ENCODE measurements around the gene CA10.

Gene CA10

GRCh38 chr17:51646539-51646938, 512.0 kb downstream of the CA10 start:
- DNase-seq (ENCODE audit: low spot score), result no peak

GRCh38 chr17:51645056-51645455, 513.5 kb downstream of the CA10 start:
- no peak for DNase-seq (ENCODE audit: low spot score)

DNA sequence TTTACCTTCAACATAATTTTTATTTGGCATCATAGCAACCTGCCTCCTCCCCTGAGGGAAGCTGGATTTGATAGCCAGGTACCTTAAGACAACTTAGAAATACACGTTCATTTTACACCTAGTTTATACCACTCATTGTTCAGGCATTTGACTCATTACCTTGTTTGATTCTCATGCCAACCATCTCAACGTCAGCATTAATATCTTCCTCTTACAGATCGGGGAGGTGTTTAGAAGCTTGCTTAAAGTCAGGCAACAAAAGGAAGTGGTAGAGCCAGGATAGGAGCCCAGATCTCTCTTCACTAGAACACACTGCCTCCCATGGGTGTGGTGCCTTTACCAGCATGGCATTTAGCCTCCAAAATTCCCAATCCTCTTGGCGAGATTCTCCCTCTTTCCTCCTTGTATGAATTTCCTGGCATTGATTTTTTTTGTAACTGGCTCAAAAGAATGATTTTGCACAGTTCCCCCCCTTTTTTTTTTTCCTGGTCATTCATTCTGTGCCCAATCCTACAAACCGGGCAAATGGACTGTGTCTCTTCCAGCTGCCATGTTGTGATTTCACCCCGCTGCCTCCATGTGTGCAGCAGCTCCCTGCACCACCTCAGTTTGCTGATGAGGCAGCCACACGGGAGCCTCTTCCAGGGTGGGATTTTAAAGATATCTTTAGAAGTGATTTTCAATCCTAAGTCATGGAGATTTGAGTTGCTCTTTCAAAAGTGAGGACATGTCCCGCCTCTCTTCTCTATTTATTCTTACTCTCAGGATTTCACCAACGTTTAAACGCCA, 514.6 kb downstream of the CA10 start:
- no peak for DNase-seq (ENCODE audit: low spot score)

GRCh38 chr17:51642029-51642428, 516.5 kb downstream of the CA10 start:
- DNase-seq (ENCODE audit: low spot score), result no peak

DNA sequence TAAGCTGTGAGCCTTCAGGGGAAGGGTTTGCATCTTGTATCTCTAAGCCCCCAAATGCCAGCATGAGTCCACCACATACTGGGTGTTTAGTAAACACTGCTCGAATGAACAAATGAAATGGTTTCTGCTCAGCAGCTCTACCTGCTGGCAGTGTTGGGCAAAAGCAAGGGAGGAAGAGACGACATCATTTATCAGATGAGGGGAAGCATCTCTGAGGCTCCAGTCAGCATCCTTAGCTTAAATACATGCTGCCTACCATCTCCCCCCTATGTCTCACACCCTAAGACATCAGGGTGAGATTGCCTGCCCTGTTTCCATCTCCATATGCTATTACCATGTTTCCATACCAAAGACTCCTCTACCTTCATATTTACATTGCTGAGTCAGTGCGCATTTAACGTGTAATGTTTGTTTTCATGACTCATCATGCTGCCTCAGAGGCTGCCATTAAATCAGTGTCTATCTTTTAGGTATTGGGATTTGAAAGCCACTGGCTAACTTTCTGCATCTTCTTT, 518.3 kb downstream of the CA10 start:
- DNase-seq (ENCODE audit: low spot score), result peak; percentile 58

DNA sequence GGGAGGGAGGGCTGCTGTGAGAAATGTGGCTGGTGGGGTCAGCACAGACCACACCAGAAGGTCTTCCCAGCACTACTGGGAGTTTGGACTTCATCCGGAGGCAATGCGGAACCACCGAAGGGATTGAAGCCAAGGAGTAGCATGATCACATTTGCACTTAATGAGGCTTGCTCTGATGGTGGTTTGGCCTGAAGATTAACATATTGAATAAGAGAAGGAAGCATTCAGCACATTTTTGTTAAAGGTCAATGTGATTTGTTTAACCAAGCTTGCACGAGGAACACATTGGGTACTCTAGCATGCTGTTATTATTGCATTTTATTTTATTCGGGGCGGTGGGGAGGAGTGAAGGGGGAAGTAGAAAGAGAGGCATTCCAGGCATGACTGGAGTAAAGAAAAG, 519.5 kb downstream of the CA10 start:
- no peak for DNase-seq (ENCODE audit: low spot score)

DNA sequence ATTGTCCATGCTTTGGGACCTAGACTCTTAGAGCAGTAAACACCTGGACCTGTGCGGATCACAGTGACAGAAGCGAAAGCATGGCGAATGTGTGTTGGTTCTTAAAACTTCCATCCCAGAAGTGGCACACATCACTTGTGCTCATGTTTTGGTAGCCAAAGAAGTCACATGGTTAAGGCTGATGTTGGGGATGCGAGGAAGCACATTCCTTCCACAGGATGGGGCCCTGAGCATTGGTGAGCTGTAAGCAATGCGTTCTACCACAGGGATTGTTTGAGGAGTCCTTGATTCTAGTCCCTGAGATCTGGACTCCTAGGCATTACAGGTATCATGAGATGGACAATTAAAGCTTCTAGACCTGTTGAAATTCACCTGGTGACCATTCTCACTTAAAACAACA, 522.2 kb downstream of the CA10 start:
- DNase-seq (ENCODE audit: low spot score), result peak; percentile 42

GRCh38 chr17:51630101-51630671, 528.3 kb downstream of the CA10 start:
- no peak for DNase-seq (ENCODE audit: low spot score)

GRCh38 chr17:51629232-51629631, 529.3 kb downstream of the CA10 start:
- no peak for DNase-seq (ENCODE audit: low spot score)

DNA sequence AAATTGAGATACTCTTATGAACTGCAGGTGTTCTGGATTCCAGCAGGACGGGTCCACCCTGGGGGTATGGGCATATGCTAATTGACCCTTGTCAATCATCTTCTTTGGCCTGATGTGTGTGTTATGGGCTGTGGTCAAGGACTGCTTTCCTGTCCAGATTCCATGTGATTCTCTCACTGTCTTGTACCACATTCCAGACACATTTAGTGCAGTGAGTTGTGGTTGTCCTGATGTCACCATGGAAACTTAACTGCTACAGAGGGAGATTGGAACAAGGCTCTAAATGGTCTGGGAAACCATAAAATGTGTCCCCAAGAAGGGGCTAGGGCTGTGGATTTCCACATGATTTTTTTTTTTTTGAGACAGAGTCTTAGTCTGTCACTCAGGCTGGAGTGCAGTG, 530.7 kb downstream of the CA10 start:
- no peak for DNase-seq (ENCODE audit: low spot score)

DNA sequence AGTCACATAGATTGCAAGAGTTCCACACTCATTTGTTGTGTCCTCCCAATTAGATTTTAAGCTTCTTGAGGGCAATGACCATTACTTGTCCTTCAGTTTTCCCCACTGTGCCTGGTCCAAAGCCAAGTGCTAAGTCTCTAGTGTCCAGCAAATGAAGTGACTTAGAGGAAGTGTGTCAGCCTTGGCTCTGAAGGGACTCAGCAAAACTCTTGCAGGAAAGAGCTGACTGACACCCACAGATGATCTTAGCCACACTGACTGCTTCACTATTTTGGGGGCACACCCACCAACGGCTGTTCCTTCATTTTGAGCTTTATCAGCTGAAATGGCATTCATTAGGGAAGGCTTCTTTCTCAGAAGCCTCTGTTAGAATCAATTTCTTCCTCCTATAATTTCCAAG, 540.0 kb downstream of the CA10 start:
- no peak for DNase-seq (ENCODE audit: low spot score)

- DNase-seq (ENCODE audit: low spot score), result no peak
Observed at GRCh38 chr17:51617986-51618385, 540.5 kb downstream of the CA10 start.

DNA sequence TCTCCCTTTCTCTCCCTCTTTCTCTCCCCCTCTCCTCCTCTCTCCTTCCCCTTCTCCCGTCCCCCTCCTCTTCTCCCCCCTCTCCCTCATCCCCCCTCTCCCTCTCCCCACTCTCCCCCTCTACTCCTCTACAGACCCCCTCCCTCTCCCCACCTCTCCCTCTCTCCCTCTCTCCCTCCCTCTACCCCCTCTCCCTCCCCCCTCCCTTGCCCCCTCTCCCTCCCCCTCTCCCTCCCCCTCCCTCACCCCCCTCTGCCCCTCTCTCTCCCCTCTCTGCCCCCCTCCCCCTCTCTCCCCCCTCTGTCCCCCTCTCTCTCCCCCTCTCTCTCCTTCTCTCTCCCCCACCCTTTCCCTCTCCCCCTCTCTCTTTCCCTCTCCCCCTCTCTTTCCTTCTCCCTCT, 545.3 kb downstream of the CA10 start:
- no peak for DNase-seq (ENCODE audit: low spot score)

- no peak for DNase-seq (ENCODE audit: low spot score)
Observed at GRCh38 chr17:51612692-51613091, 545.8 kb downstream of the CA10 start.

- no peak for DNase-seq (ENCODE audit: low spot score)
Observed at GRCh38 chr17:51611585-51611984, 546.9 kb downstream of the CA10 start.

DNA sequence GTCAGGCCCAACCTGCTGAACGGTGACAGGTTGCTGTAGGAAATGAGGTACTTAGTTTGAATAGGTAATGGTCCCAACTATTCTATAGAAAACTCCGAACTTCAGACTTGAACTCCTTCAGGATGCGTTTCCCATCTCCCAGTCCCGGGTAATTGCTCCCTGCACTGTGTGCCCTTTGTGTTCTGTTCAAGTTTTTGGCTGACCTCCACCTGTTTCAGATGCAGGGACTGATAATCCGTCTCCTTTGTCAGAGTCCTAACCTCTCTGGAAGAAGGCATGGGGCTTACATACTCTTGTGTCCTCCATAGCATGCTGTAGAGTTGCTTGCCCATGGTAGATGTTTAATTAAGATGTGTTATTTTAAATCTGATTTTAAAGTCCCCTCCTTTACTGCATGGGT, 547.7 kb downstream of the CA10 start:
- DNase-seq (ENCODE audit: low spot score), result no peak

DNA sequence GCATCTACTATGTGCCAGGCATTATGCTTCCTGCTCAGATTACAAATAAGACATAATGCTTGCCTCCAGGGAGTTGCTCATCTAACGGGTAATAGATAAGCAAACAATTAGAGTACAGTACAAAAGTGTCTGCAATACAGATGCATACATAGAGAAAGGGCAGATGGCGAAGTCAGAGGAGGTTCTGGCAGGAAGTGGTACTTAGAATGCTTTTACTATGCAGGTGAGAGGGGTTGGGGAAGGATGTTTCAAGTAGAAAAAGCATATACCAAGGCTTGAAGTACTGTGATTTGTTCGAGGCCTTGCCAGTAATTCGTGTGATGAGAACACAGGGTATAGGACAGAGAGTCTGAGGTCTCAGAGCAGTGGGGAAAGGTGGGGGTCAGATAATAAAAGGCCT, 548.4 kb downstream of the CA10 start:
- no peak for DNase-seq (ENCODE audit: low spot score)

DNA sequence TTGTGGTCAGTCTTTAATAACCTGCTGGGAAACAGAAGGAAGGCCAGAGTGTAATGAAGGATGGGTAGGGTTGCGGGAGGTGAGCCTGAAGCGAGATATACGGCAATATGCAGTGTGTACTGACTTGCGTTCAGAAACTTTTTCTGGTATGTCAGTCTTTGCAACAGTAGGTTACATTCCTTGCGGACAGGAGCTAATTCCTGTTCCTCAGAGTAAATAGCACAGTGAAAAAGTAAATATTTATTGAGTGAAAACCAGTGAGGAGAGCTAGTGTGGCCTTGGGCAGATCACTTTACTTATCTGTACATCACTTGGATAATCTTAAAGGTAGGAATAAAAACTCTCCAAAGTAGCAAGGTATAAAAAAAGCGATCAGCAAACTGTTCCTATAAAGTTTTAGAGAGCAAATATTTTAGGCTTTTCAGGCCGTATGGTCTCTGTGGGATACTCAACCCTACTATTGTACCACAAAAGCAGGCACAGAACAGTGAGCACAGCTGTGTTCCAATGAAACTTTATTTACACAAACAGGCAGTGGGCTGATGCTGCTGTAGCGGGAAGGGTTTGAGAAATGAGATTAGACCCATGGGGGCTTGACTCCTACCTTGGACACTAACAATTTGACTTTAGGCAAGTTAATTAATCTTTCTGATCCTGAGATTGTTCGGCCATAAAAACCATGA, 550.1 kb downstream of the CA10 start:
- DNase-seq (ENCODE audit: low spot score), result no peak

DNA sequence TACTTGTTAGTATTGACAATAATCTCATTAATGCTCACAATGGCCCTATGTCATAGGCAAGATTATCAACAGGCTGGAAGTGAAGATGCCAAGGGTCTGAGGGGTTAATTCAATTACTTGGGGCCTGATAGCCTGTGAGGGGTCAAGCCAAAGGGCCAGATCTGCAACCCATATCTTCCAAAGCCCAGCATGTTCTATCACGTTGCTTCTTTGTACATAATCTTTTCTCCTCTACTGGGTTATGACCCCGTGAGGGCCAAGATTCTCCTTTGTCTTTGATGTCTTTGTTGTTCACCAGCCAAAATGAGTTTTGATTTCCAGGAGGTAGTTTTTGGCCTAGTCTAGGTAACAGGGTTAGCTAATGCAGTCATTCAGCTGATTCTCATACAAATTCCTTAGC, 551.0 kb downstream of the CA10 start:
- no peak for DNase-seq (ENCODE audit: low spot score)

DNA sequence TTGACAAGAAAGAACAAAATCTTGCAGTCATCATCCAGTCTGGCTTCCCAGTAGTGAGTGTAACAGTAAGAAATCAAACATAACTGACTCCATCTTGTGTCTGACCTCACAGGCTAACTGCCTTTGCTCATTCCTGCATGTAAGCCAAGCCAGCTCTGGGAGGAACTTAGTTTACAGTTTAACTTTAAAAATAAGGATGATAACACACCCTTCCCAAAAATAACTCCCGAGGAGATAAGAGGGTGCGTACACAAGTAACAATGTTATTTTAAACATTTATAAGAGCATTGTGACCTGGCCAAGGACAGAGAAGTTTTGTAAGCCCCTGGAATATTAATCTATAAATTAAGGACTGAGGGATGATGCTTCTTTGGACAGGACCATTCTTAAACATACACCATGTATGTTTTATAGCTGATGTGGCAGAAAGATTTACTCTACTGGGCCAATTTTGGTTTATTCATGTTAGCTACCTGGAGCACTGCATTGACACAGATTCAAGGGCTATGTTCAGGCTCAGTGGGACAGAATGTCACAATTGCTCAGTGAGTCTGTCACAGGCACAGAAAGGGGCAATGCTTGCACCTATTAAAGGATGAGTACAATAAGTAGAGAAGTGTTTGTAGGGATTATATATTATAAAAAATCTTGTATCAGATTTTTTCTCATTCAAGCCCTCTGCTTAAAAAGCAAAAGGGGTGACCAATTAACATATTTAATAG, 554.1 kb downstream of the CA10 start:
- no peak for DNase-seq (ENCODE audit: low spot score)

DNA sequence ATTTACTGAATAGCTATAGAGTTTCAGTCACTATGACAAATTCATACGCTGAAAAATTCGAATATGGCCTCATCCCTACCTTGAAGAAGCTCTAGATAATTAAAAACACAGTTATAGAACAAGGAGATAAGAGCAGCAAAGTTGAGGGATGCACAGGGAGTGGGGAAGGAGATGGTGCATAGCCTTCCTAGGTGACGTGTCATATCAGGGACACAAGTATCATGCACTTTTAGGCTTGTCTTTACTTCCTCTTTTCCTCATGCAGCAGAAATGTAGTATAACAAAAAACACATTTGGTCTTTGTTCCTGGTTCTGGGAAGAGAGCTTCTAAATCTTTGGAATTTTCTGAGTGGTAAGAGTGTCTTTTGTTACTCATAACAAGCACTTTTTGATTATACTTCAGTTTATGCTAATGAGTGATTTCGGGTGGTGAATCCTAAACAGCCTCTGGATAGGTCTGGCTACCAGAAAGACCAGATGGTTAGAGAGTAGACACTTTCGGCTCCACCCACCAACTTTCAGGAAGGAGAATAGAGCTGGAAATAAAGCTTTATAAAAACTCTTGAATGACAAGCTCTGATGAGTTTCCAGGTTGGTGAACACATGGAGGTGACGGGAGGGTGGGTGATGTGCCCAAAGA, 556.8 kb downstream of the CA10 start:
- no peak for DNase-seq (ENCODE audit: low spot score)

DNA sequence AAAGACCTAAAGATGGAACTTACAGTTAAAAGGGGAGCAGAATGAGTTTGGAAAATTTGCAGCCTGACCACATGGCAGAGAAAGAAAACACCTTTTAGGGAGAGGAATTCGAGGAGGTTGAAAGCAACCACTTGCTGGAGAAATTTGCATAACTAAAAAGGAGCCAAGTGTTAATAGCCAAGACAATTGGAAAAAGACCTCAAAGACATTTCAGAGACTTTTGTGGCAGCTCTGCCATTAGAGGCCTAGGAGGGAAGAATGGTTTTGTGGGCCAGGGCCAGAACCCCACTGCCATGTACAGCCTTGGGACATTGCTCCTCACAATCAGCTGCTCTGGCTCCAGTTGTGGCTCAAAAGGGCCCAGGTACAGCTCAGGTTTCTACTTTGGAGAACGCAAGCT, 559.7 kb downstream of the CA10 start:
- peak; percentile 41 for DNase-seq (ENCODE audit: low spot score)

Data from iPS-NIHi11 (cell line).